HG03097 (cell line): Measurements from ENCODE around the gene BCAP29.
"Not testable (repeated sequence)": the region's sequence is repeated elsewhere in the genome, so short reads cannot be mapped to it uniquely, and the experiment has no call there.

Experiments used
- ATAC-seq: cut with Tn5 transposase; IDR thresholded peaks from one replicate; pipeline ENCODE4 v1.9.1; 2021; ENCODE audit not compliant: unreplicated experiment, low FRiP score

The BCAP29 gene

GRCh38 chr7:107579885-107580715 is at the start of gene BCAP29:
TSS of gene BCAP29 (plus strand) at chr7:107580246. CDS start at chr7:107580773, 527 bp downstream.
- peak; percentile 87 for ATAC-seq

- no peak for ATAC-seq
Observed at GRCh38 chr7:107530751-107531150, 49.3 kb upstream of the BCAP29 start.

- no peak for ATAC-seq
Observed at GRCh38 chr7:107534139-107534538, 45.9 kb upstream of the BCAP29 start.

- ATAC-seq = not testable (repeated sequence)
Observed at GRCh38 chr7:107537228-107537627, 42.8 kb upstream of the BCAP29 start.

- ATAC-seq = no peak
Observed at GRCh38 chr7:107538001-107538400, 42.0 kb upstream of the BCAP29 start.

- ATAC-seq = no peak
Observed at GRCh38 chr7:107543338-107543993, 36.6 kb upstream of the BCAP29 start.

- ATAC-seq = no peak
Observed at GRCh38 chr7:107544848-107545591, 35.0 kb upstream of the BCAP29 start.

GRCh38 chr7:107551936-107552335 is 28.1 kb upstream of the BCAP29 start:
- no peak for ATAC-seq

- no peak for ATAC-seq
Observed at GRCh38 chr7:107555893-107556292, 24.2 kb upstream of the BCAP29 start.

GRCh38 chr7:107559864-107560263 is 20.2 kb upstream of the BCAP29 start:
- no peak for ATAC-seq

GRCh38 chr7:107560898-107561516 is 19.0 kb upstream of the BCAP29 start:
- no peak for ATAC-seq

- ATAC-seq = peak; percentile 46
Observed at GRCh38 chr7:107563081-107563774, 16.8 kb upstream of the BCAP29 start.

- peak; percentile 93 for ATAC-seq
Observed at GRCh38 chr7:107563775-107564552, 16.1 kb upstream of the BCAP29 start, which contains the start of the genes COG5 and DUS4L. TSS of gene COG5 (minus strand) at chr7:107563920. CDS start at chr7:107563896, 24 bp downstream. TSS of gene DUS4L (plus strand) at chr7:107563971. CDS start at chr7:107567071, 3,100 bp downstream.

GRCh38 chr7:107564553-107565298 is 15.3 kb upstream of the BCAP29 start:
- ATAC-seq = no peak

- ATAC-seq = no peak
Observed at GRCh38 chr7:107570298-107570697, 9.7 kb upstream of the BCAP29 start.

- ATAC-seq = no peak
Observed at GRCh38 chr7:107573537-107573936, 6.5 kb upstream of the BCAP29 start.

GRCh38 chr7:107579554-107579884 is 527 bp upstream of the BCAP29 start:
- ATAC-seq = no peak

- no peak for ATAC-seq
Observed at GRCh38 chr7:107580716-107581383, 804 bp downstream of the BCAP29 start.
